Tibial nerve (tissue), 4 donors: ENCODE data around the gene AFF3.

ENCODE experiments used
- EP300 ChIP-seq, 2 donors: sonication (generic); formaldehyde crosslinking; IDR thresholded peaks; one replicate each; pipeline ENCODE4 v1.6.1; 2017; ENCODE audit warnings: antibody characterized with exemption in 2 of 2, mild to moderate bottlenecking in 1 of 2
- POLR2A ChIP-seq, 2 donors: fragments of 450-650 bp; IDR thresholded peaks; one replicate each; pipeline ENCODE4 v1.6.1; 2017; ENCODE audit warnings: antibody characterized with exemption in 2 of 2, mild to moderate bottlenecking in 2 of 2, moderate library complexity in 2 of 2
- TF ChIP-seq, protein P1 (sequence below), 5 experiments: fragments of 200-600 bp in 3 of 5; fragments of 450-650 bp in 2 of 5; sonication (generic) in 3 of 5; IDR thresholded peaks; one replicate each; pipeline ENCODE4 v1.5.1; 2016 to 2019; ENCODE audit warnings: antibody characterized with exemption in 5 of 5, mild to moderate bottlenecking in 3 of 5, moderate library complexity in 2 of 5

DNA sequence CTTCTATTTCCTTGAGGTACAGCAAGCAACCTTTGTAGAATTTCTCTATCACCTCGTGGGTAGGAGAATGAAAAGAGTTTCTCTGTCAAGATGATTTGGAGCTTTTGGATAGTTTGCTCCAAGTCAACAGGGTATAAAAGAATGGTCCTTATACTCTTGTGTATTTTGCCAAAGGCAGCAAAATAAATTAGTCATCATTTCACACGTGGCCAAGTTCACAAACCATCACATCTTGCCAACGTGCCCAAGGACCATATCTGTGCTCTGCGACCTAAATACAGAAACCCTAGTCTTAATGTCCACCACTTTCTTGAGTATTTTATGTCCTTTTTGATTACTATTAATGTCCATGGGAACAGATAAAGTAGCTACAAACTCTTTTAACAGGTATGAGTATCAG, 262.9 kb downstream of the AFF3 start:
- TF ChIP-seq, protein P1, sequence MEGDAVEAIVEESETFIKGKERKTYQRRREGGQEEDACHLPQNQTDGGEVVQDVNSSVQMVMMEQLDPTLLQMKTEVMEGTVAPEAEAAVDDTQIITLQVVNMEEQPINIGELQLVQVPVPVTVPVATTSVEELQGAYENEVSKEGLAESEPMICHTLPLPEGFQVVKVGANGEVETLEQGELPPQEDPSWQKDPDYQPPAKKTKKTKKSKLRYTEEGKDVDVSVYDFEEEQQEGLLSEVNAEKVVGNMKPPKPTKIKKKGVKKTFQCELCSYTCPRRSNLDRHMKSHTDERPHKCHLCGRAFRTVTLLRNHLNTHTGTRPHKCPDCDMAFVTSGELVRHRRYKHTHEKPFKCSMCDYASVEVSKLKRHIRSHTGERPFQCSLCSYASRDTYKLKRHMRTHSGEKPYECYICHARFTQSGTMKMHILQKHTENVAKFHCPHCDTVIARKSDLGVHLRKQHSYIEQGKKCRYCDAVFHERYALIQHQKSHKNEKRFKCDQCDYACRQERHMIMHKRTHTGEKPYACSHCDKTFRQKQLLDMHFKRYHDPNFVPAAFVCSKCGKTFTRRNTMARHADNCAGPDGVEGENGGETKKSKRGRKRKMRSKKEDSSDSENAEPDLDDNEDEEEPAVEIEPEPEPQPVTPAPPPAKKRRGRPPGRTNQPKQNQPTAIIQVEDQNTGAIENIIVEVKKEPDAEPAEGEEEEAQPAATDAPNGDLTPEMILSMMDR (IDR thresholded peaks at IDR 0.05): no peak
- no peak for TF ChIP-seq POLR2A (IDR thresholded peaks at IDR 0.05)
- no peak for TF ChIP-seq EP300 (IDR thresholded peaks at IDR 0.05)
